HG03135 (cell line): ENCODE measurements around the gene MYPN.
"Not testable (repeated sequence)": the region's sequence is repeated elsewhere in the genome, so short reads cannot be mapped to it uniquely, and the experiment has no call there.

ENCODE experiments used
- ATAC-seq: cut with Tn5 transposase; IDR thresholded peaks from one replicate; pipeline ENCODE4 v1.9.1; 2021; ENCODE audit warnings: mild to moderate bottlenecking, moderate library complexity; ENCODE audit not compliant: unreplicated experiment

Gene MYPN

GRCh38 chr10:68109331-68109730 lies at the start of gene MYPN:
TSS of gene MYPN (plus strand) at chr10:68109488. CDS start at chr10:68121439, 11,951 bp downstream.
- no peak for ATAC-seq

- no peak for ATAC-seq
These were observed 42.3 kb upstream of the MYPN start for GRCh38 chr10:68067029-68067428.

GRCh38 chr10:68067508-68067907 lies 41.8 kb upstream of the MYPN start:
- ATAC-seq: no peak

- no peak for ATAC-seq
These were observed 35.7 kb upstream of the MYPN start for GRCh38 chr10:68073631-68074030.

- no peak for ATAC-seq
These were observed 35.1 kb upstream of the MYPN start for GRCh38 chr10:68074031-68074774.

- ATAC-seq: peak; percentile 89
These were observed 34.3 kb upstream of the MYPN start, which contains the start of gene HERC4 for GRCh38 chr10:68074775-68075549. TSS of gene HERC4 (minus strand) at chr10:68075283. CDS start at chr10:68073108, 2,175 bp downstream.

GRCh38 chr10:68075550-68076004 lies 33.7 kb upstream of the MYPN start:
- ATAC-seq: no peak

- not testable (repeated sequence) for ATAC-seq
These were observed 33.2 kb upstream of the MYPN start for GRCh38 chr10:68076081-68076480.

- ATAC-seq: no peak
These were observed 32.3 kb upstream of the MYPN start for GRCh38 chr10:68077026-68077425.

GRCh38 chr10:68079434-68079833 lies 29.9 kb upstream of the MYPN start:
- ATAC-seq: no peak

- no peak for ATAC-seq
These were observed 28.3 kb upstream of the MYPN start for GRCh38 chr10:68080853-68081431.

GRCh38 chr10:68081916-68082315 lies 27.4 kb upstream of the MYPN start:
- no peak for ATAC-seq

- ATAC-seq: no peak
These were observed 26.4 kb upstream of the MYPN start for GRCh38 chr10:68082872-68083271.

GRCh38 chr10:68083953-68084352 lies 25.3 kb upstream of the MYPN start:
- ATAC-seq: no peak

- ATAC-seq: no peak
These were observed 24.8 kb upstream of the MYPN start for GRCh38 chr10:68084469-68084868.

- ATAC-seq: no peak
These were observed 23.3 kb upstream of the MYPN start for GRCh38 chr10:68086011-68086410.

- no peak for ATAC-seq
These were observed 22.2 kb upstream of the MYPN start for GRCh38 chr10:68086910-68087684.

GRCh38 chr10:68087685-68088401 lies 21.4 kb upstream of the MYPN start:
- no peak for ATAC-seq

- peak; percentile 63 for ATAC-seq
These were observed 20.5 kb upstream of the MYPN start for GRCh38 chr10:68088740-68089139.

GRCh38 chr10:68090586-68090985 lies 18.7 kb upstream of the MYPN start:
- no peak for ATAC-seq
